Stimulated activated memory B cell treated with anti-CD40 and anti-IgM and Interleukin-4, amounts not matched to agents 10 μg/mL and 1 μg/mL and 100 μg/mL, for 72 hours (primary cell): ENCODE measurements around the gene OR2T29.
"Not testable (repeated sequence)": the region's sequence is repeated elsewhere in the genome, so short reads cannot be mapped to it uniquely, and the experiment has no call there.

ENCODE experiments used
- ATAC-seq: fragments of 150-1000 bp; cut with Tn5 transposase; 2 replicates; pipeline ENCODE4 v1.10.0; 2021
- H3K27ac Mint-ChIP-seq: one replicate; pipeline ENCODE4 v1.8.0; 2022; ENCODE audit warnings: mild to moderate bottlenecking, mixed read lengths
- H3K27me3 Mint-ChIP-seq: one replicate; pipeline ENCODE4 v1.8.0; 2022; ENCODE audit warnings: mixed read lengths
- H3K36me3 Mint-ChIP-seq: one replicate; pipeline ENCODE4 v1.8.0; 2022; ENCODE audit warnings: mixed read lengths
- H3K4me1 Mint-ChIP-seq: one replicate; pipeline ENCODE4 v1.8.0; 2022; ENCODE audit warnings: mixed read lengths
- H3K4me3 Mint-ChIP-seq: one replicate; pipeline ENCODE4 v1.8.0; 2022; ENCODE audit warnings: mild to moderate bottlenecking, moderate library complexity, mixed read lengths
- H3K9me3 Mint-ChIP-seq: one replicate; pipeline ENCODE4 v1.8.0; 2022; ENCODE audit warnings: mixed read lengths

Gene OR2T29

GRCh38 chr1:248569049-248569448 is 6.5 kb upstream of the OR2T29 start:
- H3K9me3 Mint-ChIP-seq, ATAC-seq, H3K4me1 Mint-ChIP-seq, H3K4me3 Mint-ChIP-seq, H3K27me3 Mint-ChIP-seq, H3K36me3 Mint-ChIP-seq, H3K27ac Mint-ChIP-seq: not testable (repeated sequence)

- ATAC-seq, result peak; percentile 47
These were observed 3.2 kb upstream of the OR2T29 start for GRCh38 chr1:248565530-248566373.

GRCh38 chr1:248551027-248551426 is 11.5 kb downstream of the OR2T29 start:
- H3K27ac Mint-ChIP-seq, H3K4me3 Mint-ChIP-seq: not testable (repeated sequence)

More at GRCh38 chr1:248565530-248566373, 3.2 kb upstream of the OR2T29 start:
- not testable (repeated sequence) for H3K27ac Mint-ChIP-seq, H3K27me3 Mint-ChIP-seq, H3K4me1 Mint-ChIP-seq, H3K36me3 Mint-ChIP-seq, H3K9me3 Mint-ChIP-seq
- H3K4me3 Mint-ChIP-seq, result peak overlapping the region; percentile 22

GRCh38 chr1:248547383-248547782 is 15.2 kb downstream of the OR2T29 start:
- H3K27me3 Mint-ChIP-seq, H3K4me1 Mint-ChIP-seq, H3K36me3 Mint-ChIP-seq, H3K4me3 Mint-ChIP-seq, H3K9me3 Mint-ChIP-seq, H3K27ac Mint-ChIP-seq: not testable (repeated sequence)
- peak; percentile 27 for ATAC-seq

More at GRCh38 chr1:248551027-248551426, 11.5 kb downstream of the OR2T29 start:
- H3K27me3 Mint-ChIP-seq, H3K9me3 Mint-ChIP-seq, H3K4me1 Mint-ChIP-seq, ATAC-seq, H3K36me3 Mint-ChIP-seq: not testable (repeated sequence)

GRCh38 chr1:248537449-248537848 is 25.1 kb downstream of the OR2T29 start:
- H3K36me3 Mint-ChIP-seq, H3K27me3 Mint-ChIP-seq, H3K9me3 Mint-ChIP-seq, H3K4me3 Mint-ChIP-seq, ATAC-seq, H3K27ac Mint-ChIP-seq, H3K4me1 Mint-ChIP-seq: not testable (repeated sequence)

GRCh38 chr1:248521856-248522255 is 40.7 kb downstream of the OR2T29 start:
- ATAC-seq, result no peak
- H3K27ac Mint-ChIP-seq, result no peak overlapping the region
- no peaks in the 10 kb centered on the region for H3K4me1 Mint-ChIP-seq
- no peaks in the 10 kb centered on the region for H3K27me3 Mint-ChIP-seq
- H3K9me3 Mint-ChIP-seq, result no peaks in the 10 kb centered on the region
- H3K4me3 Mint-ChIP-seq, result no peak overlapping the region
- H3K36me3 Mint-ChIP-seq, result peaks cover 18% of the 10 kb centered on the region

GRCh38 chr1:248510217-248510616 is 52.4 kb downstream of the OR2T29 start:
- not testable (repeated sequence) for H3K27me3 Mint-ChIP-seq, H3K27ac Mint-ChIP-seq, H3K4me3 Mint-ChIP-seq, ATAC-seq, H3K36me3 Mint-ChIP-seq, H3K9me3 Mint-ChIP-seq, H3K4me1 Mint-ChIP-seq

- not testable (repeated sequence) for H3K4me3 Mint-ChIP-seq, H3K4me1 Mint-ChIP-seq, H3K36me3 Mint-ChIP-seq, H3K9me3 Mint-ChIP-seq, ATAC-seq, H3K27me3 Mint-ChIP-seq, H3K27ac Mint-ChIP-seq
These were observed 54.8 kb downstream of the OR2T29 start, which contains the start of gene OR2G6 for GRCh38 chr1:248507773-248508172. TSS of gene OR2G6 (plus strand) at chr1:248508073. CDS start at chr1:248521647, 13,574 bp downstream.
